Fibroblast of upper back skin (primary cell): ENCODE measurements around the gene TMPRSS4.

Experiments used
- DNase-seq: peaks from one replicate; pipeline ENCODE4 v3.0.0-alpha.2; 2013

TMPRSS4 gene

GRCh38 chr11:118157186-118157895 lies 80.5 kb downstream of the TMPRSS4 start:
- DNase-seq: no peak

- DNase-seq: no peak
Measured at GRCh38 chr11:118161786-118162185, 84.9 kb downstream of the TMPRSS4 start.

DNA sequence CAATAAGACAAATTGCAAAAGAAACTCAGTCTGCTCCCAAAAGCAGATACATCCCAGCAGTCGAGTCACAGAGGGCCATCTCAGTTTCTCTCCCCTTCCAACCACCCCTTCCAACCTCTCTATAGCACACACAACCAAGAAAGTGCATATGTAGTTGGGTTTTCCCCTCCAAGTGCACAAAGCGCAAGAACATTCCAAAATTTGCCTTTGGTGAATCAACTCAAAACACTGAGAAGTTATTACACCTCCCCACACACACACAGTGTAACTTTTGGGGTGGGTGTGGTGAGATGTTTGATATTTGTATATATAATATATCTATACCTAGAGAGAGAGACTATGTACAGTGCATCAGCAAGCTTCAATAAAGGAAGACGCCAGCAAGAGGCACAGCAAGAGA lies 86.0 kb downstream of the TMPRSS4 start:
- no peak for DNase-seq

DNA sequence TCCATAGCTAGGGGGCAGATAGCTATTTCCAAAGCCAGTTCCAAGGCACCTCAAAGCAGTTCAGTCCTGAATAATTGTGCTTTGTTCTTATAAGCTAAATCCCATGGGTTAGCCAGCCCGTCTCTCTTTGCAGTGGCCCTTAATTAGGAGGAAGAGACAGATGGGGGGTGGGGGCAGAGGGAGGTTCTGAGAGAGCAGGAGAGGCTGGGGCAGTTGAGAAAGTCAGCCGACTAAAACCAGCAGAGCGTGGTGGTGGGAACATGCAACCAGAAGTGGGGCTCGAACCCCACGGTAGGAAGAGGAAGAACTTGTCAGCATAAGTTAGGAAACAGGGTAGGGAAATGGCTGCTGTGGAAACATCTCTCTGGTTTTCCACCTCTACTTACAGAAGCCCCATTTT lies 86.6 kb downstream of the TMPRSS4 start:
- no peak for DNase-seq

GRCh38 chr11:118164885-118165284 lies 88.0 kb downstream of the TMPRSS4 start:
- DNase-seq: no peak

GRCh38 chr11:118166641-118167040 lies 89.8 kb downstream of the TMPRSS4 start:
- no peak for DNase-seq

GRCh38 chr11:118167253-118167652 lies 90.4 kb downstream of the TMPRSS4 start:
- DNase-seq: no peak

DNA sequence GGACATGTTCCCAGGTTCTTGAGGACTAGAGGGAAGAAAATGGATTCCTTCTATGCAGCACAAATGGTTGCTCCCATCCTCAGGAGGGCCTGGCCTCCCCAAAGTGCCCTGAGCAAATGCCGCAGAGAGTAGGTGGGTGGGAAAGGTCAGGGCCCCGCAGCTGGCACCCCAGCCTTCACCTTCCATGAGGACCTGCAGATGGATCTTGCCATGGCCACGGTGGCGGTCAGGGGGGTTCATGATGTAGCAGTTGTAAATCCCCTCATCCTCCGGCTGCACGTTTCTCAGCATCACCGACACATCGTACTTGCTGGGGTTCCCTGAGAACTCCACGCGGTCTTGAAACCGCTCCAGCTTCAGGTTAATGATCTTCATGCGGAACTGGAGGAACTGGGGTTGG lies 91.0 kb downstream of the TMPRSS4 start:
- no peak for DNase-seq

GRCh38 chr11:118168316-118168715 lies 91.4 kb downstream of the TMPRSS4 start:
- no peak for DNase-seq

DNA sequence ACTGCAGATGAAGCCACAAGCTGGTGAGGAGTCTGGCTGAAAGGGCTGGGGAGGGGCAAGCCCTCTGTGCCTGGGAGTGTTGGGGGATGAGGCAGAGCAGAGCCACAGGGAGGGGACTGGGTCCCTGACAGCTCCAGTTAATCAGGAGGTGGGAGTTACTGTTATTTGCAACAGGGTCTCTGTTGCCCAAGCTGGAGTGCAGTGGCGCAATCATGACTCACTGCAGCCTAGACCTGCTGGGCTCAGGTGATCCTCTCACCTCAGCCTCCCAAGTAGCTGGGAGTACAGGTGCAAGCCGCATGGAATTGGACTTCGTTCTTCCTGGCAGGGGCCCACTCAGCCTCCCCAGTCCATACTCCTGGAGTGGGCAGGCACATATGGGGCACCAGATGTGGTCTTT lies 91.9 kb downstream of the TMPRSS4 start:
- no peak for DNase-seq

- no peak for DNase-seq
Measured at GRCh38 chr11:118169300-118170140, 92.6 kb downstream of the TMPRSS4 start.

GRCh38 chr11:118170231-118170630 lies 93.4 kb downstream of the TMPRSS4 start:
- DNase-seq: no peak

DNA sequence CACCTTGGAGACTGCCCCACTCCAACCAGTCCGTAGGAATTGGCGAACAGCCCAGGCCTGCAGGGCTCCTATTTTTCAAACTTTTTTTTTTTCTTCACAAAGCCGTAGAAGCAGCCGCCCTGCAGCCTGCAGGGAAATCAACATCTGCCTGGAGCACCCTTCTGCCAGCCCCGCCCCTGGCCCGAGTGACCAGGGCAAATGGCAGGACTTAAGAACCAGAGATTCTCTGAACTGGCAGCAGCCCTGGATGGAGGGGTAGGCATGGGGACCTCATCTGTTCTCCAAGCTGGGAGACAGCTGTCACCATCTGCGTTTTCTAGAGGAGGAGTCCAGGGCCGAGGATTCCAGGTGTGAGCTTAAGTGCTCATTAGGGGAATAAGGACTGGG lies 94.0 kb downstream of the TMPRSS4 start:
- DNase-seq: no peak
